Activated CD8-positive, alpha-beta T cell treated with anti-CD3 and anti-CD28 coated beads, Interleukin-2, amount 10 ng/mL, durations not matched to agents 7 days and 5 days (primary cell): ENCODE results near the gene HIGD1A. TPM values are rescaled to one million over a fixed set of nuclear protein-coding genes. Genes with fewer than 3 reads are reported as not detected.

ENCODE experiments used
- ATAC-seq: fragments of 150-1000 bp; cut with Tn5 transposase; one replicate; pipeline ENCODE4 v1.10.0; 2021; ENCODE audit warnings: moderate library complexity
- CTCF ChIA-PET: fragments of 350-600 bp; sonication (Branson Sonifier 250); formaldehyde crosslinking; loops from one replicate; lab custom pipeline; 2021; ENCODE audit warnings: antibody characterized with exemption; lab: Charles Lee
- POLR2A ChIA-PET: fragments of 350-600 bp; sonication (Branson Sonifier 250); formaldehyde crosslinking; loops from one replicate; lab custom pipeline; 2021; ENCODE audit warnings: antibody characterized with exemption; lab: Charles Lee
- DNase-seq: peaks from one replicate; pipeline ENCODE4 v3.0.0-alpha.2; 2020
- H3K27ac Mint-ChIP-seq: one replicate; pipeline ENCODE4 v1.8.0; 2021; ENCODE audit warnings: mild to moderate bottlenecking, mixed read lengths
- H3K27me3 Mint-ChIP-seq: one replicate; pipeline ENCODE4 v1.8.0; 2021; ENCODE audit warnings: low read depth, mixed read lengths
- H3K36me3 Mint-ChIP-seq: one replicate; pipeline ENCODE4 v1.8.0; 2021; ENCODE audit warnings: low read depth, mixed read lengths
- H3K4me1 Mint-ChIP-seq: one replicate; pipeline ENCODE4 v1.8.0; 2021; ENCODE audit warnings: low read depth, mixed read lengths
- H3K4me3 Mint-ChIP-seq: one replicate; pipeline ENCODE4 v1.8.0; 2021; ENCODE audit warnings: mild to moderate bottlenecking, mixed read lengths
- H3K9me3 Mint-ChIP-seq: one replicate; pipeline ENCODE4 v1.8.0; 2022; ENCODE audit warnings: mixed read lengths; ENCODE audit not compliant: insufficient read depth
- total RNA-seq, 2 experiments: library from RNA; stranded (reverse); gene quantifications; one replicate each; pipeline ENCODE4 v1.2.3, GENCODE V29; 2021

Gene HIGD1A
- total RNA-seq, 2 experiments from 2014 or later = 55.3 to 57.9 TPM

DNA sequence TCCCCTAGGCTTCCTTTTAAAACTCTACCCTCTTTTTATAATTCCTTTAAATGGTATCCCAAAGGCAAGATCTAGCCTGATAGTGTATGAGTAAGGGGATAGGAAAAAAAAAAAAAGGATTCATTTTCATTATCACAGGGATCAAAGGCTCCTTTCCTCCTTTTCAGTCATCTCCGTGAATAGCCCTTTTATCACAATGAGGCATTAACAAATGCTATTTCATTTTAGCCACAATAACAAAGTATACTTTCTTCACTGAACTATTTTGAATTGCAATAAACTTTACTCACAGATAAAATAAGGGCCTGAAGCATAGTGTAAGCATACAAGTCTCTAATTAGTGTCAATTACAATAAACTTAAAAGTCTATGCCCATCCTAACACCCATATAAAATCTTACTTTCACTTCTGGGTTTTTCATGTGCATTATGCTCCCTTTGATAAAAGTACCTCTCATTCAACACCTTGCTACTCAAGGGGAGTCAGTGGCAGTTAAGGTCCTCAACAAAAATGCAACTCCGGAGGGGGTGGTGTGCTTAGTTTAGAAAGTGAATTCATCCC is 8.6 kb downstream of the HIGD1A start:
- ChIA-PET POLR2A (no interaction called here), CTCF (interaction anchor here (1.3 to 1.7 kb wide), 2 partner anchors 15 to 35 kb away, joined by 8 to 9 read pairs; no protein-coding TSS in a partner anchor)
- Mint-ChIP-seq H3K27me3 (no peaks in the 10 kb centered on the region), H3K4me1 (peaks cover 17% of the 10 kb centered on the region), H3K36me3 (peaks cover 30% of the 10 kb centered on the region), H3K27ac (no peak overlapping the region), H3K4me3 (no peak overlapping the region), H3K9me3 (no peaks in the 10 kb centered on the region)
- no peak for DNase-seq
- ATAC-seq = no peak

DNA sequence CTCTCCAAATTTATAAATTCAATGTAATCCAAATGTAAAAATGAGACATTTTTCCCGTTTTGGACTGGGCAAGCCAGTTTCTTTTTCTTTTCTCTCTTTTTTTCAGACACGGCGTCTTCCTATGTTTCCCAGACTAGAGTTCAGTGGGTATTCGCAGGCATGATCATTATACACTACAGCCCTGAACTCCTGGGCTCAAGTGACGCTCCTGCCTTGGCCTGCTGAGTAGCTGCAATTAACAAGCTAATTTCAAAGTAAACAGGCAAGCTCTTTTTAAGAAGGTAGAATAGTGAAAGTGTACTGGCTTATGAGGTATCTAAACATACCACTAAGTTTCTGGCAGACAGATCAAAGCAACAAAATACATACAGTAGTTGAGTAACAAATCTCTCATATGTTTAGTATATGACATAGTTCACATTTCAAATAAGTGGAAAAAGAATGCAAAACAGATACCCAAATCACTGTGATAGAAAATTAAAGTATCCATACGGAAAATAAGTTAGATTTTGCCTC is 13.5 kb downstream of the HIGD1A start:
- ATAC-seq (no peak), DNase-seq (no peak)
- peaks cover 2% of the 10 kb centered on the region for H3K4me1 Mint-ChIP-seq
- no peaks in the 10 kb centered on the region for H3K27me3 Mint-ChIP-seq
- H3K27ac Mint-ChIP-seq = no peak overlapping the region
- peaks cover 33% of the 10 kb centered on the region for H3K36me3 Mint-ChIP-seq
- ChIA-PET POLR2A (no interaction called here), CTCF (no interaction called here)
- no peaks in the 10 kb centered on the region for H3K9me3 Mint-ChIP-seq
- H3K4me3 Mint-ChIP-seq = no peak overlapping the region

GRCh38 chr3:42786631-42787030 is 17.7 kb downstream of the HIGD1A start:
- POLR2A ChIA-PET = interaction anchor here (0.6 kb wide), 1 partner anchor 22 kb away, joined by 3 read pairs; the partner anchor contains the start of gene ACKR2
- Mint-ChIP-seq H3K4me1 (no peaks in the 10 kb centered on the region), H3K9me3 (no peaks in the 10 kb centered on the region), H3K27me3 (no peaks in the 10 kb centered on the region), H3K4me3 (no peak overlapping the region), H3K27ac (no peak overlapping the region), H3K36me3 (peaks cover 36% of the 10 kb centered on the region)
- DNase-seq (no peak), ATAC-seq (no peak)
- CTCF ChIA-PET = interaction anchor here (1.3 kb wide), 1 partner anchor 44 kb away, joined by 4 read pairs; no protein-coding TSS in a partner anchor

DNA sequence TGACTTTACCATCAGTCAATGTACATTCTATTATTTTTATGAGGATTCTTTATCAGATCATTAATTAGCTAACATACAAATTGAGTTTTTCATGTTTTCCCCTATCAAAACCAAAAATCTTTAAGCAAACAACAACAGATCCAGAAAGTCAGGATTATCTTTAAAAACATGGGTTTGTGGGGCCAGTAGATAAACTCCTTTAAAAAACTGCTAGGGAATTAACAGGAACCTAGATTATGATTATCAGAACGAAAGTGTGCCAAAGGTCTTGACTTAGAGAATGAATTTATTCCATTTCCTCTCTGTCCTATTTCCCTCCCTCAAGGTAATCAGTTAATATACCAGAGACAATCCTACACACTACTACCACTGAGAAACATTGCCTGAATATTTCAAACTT is 18.1 kb downstream of the HIGD1A start:
- Mint-ChIP-seq H3K27me3 (no peaks in the 10 kb centered on the region), H3K27ac (no peak overlapping the region), H3K4me3 (no peak overlapping the region), H3K36me3 (peaks cover 34% of the 10 kb centered on the region), H3K4me1 (no peaks in the 10 kb centered on the region), H3K9me3 (no peaks in the 10 kb centered on the region)
- ATAC-seq = no peak
- ChIA-PET CTCF (interaction anchor here (1.6 kb wide), 1 partner anchor 18 kb away, joined by 4 read pairs; the partner anchor contains the start of gene HIGD1A), POLR2A (no interaction called here)
- no peak for DNase-seq

- DNase-seq = peak; percentile 63
- Mint-ChIP-seq H3K27me3 (no peaks in the 10 kb centered on the region), H3K4me3 (no peak overlapping the region), H3K4me1 (no peaks in the 10 kb centered on the region), H3K9me3 (no peaks in the 10 kb centered on the region), H3K36me3 (peaks cover 20% of the 10 kb centered on the region), H3K27ac (no peak overlapping the region)
- CTCF ChIA-PET = interaction anchor here (0.8 to 4.7 kb wide), 8 partner anchors 12 to 113 kb away, joined by 3 to 23 read pairs (median 6); partner anchors contain the start of gene HIGD1A
- POLR2A ChIA-PET = no interaction called here
- peak; percentile 87 for ATAC-seq
These were observed 23.2 kb downstream of the HIGD1A start for GRCh38 chr3:42780892-42781700.

- Mint-ChIP-seq H3K4me3 (no peak overlapping the region), H3K4me1 (no peaks in the 10 kb centered on the region), H3K27ac (no peak overlapping the region), H3K9me3 (no peaks in the 10 kb centered on the region), H3K27me3 (no peaks in the 10 kb centered on the region), H3K36me3 (peaks cover 15% of the 10 kb centered on the region)
- ChIA-PET POLR2A (no interaction called here), CTCF (interaction anchor here (0.6 to 4.7 kb wide), 16 partner anchors 10 to 182 kb away, joined by 3 to 23 read pairs (median 4); no protein-coding TSS in a partner anchor)
- no peak for ATAC-seq
- no peak for DNase-seq
These were observed 23.9 kb downstream of the HIGD1A start for GRCh38 chr3:42780398-42780797.

DNA sequence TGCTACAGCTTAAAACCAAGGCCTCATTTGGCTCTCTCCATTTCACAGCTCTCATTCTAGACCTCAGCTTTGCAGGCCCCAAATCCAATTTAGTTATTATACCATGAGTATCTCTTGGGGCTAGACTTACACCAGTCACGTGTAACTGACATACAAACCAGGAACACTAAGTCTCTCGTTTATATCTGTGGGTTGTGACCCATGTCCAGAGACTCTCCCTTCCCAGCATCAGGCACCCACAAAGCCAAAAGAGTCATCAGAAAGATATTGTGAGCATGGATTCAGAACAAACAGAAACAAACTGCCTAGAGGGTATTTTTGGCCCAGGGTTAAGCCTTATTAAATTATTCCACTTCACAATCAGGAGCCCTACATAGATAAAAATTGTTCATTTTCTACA is 25.6 kb downstream of the HIGD1A start:
- Mint-ChIP-seq H3K9me3 (no peaks in the 10 kb centered on the region), H3K4me3 (no peak overlapping the region), H3K36me3 (peaks cover 10% of the 10 kb centered on the region), H3K4me1 (peaks cover under 1% of the 10 kb centered on the region), H3K27me3 (no peaks in the 10 kb centered on the region), H3K27ac (no peak overlapping the region)
- ATAC-seq = no peak
- no peak for DNase-seq
- ChIA-PET POLR2A (no interaction called here), CTCF (interaction anchor here (0.9 to 4.7 kb wide), 8 partner anchors 22 to 103 kb away, joined by 3 to 23 read pairs (median 10); no protein-coding TSS in a partner anchor)

- CTCF ChIA-PET = no interaction called here
- POLR2A ChIA-PET = no interaction called here
- Mint-ChIP-seq H3K27me3 (peaks cover 8% of the 10 kb centered on the region), H3K4me3 (peak overlapping the region; percentile 79), H3K36me3 (no peaks in the 10 kb centered on the region), H3K27ac (peak overlapping the region; percentile 77), H3K4me1 (peaks cover 12% of the 10 kb centered on the region), H3K9me3 (no peaks in the 10 kb centered on the region)
- DNase-seq (no peak), ATAC-seq (peak; percentile 16)
These were observed 30.9 kb downstream of the HIGD1A start for GRCh38 chr3:42773409-42773751.

- ChIA-PET POLR2A (no interaction called here), CTCF (interaction anchor here (1.9 kb wide), 1 partner anchor 58 kb away, joined by 7 read pairs; no protein-coding TSS in a partner anchor)
- peaks cover 12% of the 10 kb centered on the region for H3K4me1 Mint-ChIP-seq
- ATAC-seq = peak; percentile 94
- peak within 1 kb of the TSS; percentile 79 for H3K4me3 Mint-ChIP-seq
- peaks cover 8% of the 10 kb centered on the region for H3K27me3 Mint-ChIP-seq
- H3K9me3 Mint-ChIP-seq = no peaks in the 10 kb centered on the region
- H3K36me3 Mint-ChIP-seq = no peaks in the 10 kb centered on the region
- peak within 1 kb of the TSS; percentile 77 for H3K27ac Mint-ChIP-seq
- peak; percentile 96 for DNase-seq
These were observed 31.5 kb downstream of the HIGD1A start, which contains the start of gene CCDC13 for GRCh38 chr3:42772670-42773408. Gene CCDC13, minus strand, starts transcription at chr3:42773253. Its CDS starts 14,908 bp downstream, at chr3:42758345.

GRCh38 chr3:42771271-42771670 is 33.0 kb downstream of the HIGD1A start:
- Mint-ChIP-seq H3K36me3 (no peaks in the 10 kb centered on the region), H3K4me3 (no peak overlapping the region), H3K27ac (no peak overlapping the region), H3K9me3 (no peaks in the 10 kb centered on the region), H3K27me3 (peaks cover 10% of the 10 kb centered on the region), H3K4me1 (peaks cover 12% of the 10 kb centered on the region)
- ATAC-seq = no peak
- DNase-seq = no peak
- ChIA-PET POLR2A (no interaction called here), CTCF (interaction anchor here (1.6 to 1.9 kb wide), 2 partner anchors 9 to 60 kb away, joined by 4 to 7 read pairs; no protein-coding TSS in a partner anchor)

GRCh38 chr3:42769477-42770131 is 34.7 kb downstream of the HIGD1A start:
- H3K4me1 Mint-ChIP-seq = peaks cover 12% of the 10 kb centered on the region
- ChIA-PET CTCF (interaction anchor here (0.6 to 1.6 kb wide), 2 partner anchors 10 to 58 kb away, joined by 3 to 4 read pairs; no protein-coding TSS in a partner anchor), POLR2A (no interaction called here)
- no peak overlapping the region for H3K4me3 Mint-ChIP-seq
- no peaks in the 10 kb centered on the region for H3K36me3 Mint-ChIP-seq
- peaks cover 15% of the 10 kb centered on the region for H3K27me3 Mint-ChIP-seq
- no peak for DNase-seq
- ATAC-seq = no peak
- no peak overlapping the region for H3K27ac Mint-ChIP-seq
- no peaks in the 10 kb centered on the region for H3K9me3 Mint-ChIP-seq
